OCI-LY1 (cell line): ENCODE data around the gene MTOR.

Experiments
- H2AFZ ChIP-seq: fragments of 200-600 bp; sonication (generic), shearing (Covaris generic); 2 replicates; pipeline ENCODE4 v1.6.0; 2014; ENCODE audit warnings: antibody characterized with exemption, mild to moderate bottlenecking, low read length
- H3F3A ChIP-seq: fragments of 200-600 bp; sonication (generic), shearing (Covaris generic); 2 replicates; pipeline ENCODE4 v1.6.0; 2014; ENCODE audit warnings: mild to moderate bottlenecking, antibody characterized with exemption, low read length, moderate library complexity; ENCODE audit not compliant: insufficient read depth
- H3K27ac ChIP-seq: fragments of 200-600 bp; sonication (generic); 2 replicates; pipeline ENCODE4 v1.5.1; 2014; ENCODE audit warnings: low read length, mixed run types, mild to moderate bottlenecking, low read depth; ENCODE audit not compliant: poor library complexity, severe bottlenecking
- H3K27me3 ChIP-seq: fragments of 200-600 bp; sonication (generic); 2 replicates; pipeline ENCODE4 v1.6.0; 2014; ENCODE audit warnings: antibody characterized with exemption, mild to moderate bottlenecking, low read length, moderate library complexity; ENCODE audit not compliant: insufficient read depth
- H3K36me3 ChIP-seq: fragments of 200-600 bp; sonication (generic); 2 replicates; pipeline ENCODE4 v1.6.1; 2014; ENCODE audit warnings: mild to moderate bottlenecking, antibody characterized with exemption, low read length, moderate library complexity, mixed read lengths; ENCODE audit not compliant: insufficient read depth
- H3K4me1 ChIP-seq: fragments of 200-600 bp; sonication (generic); 2 replicates; pipeline ENCODE4 v1.5.1; 2014; ENCODE audit warnings: mild to moderate bottlenecking, low read length, moderate library complexity; ENCODE audit not compliant: insufficient read depth, severe bottlenecking
- H3K4me2 ChIP-seq: fragments of 200-600 bp; sonication (generic), shearing (Covaris generic); 2 replicates; pipeline ENCODE4 v1.6.1; 2014; ENCODE audit warnings: low read length
- H3K4me3 ChIP-seq: fragments of 200-600 bp; sonication (generic); 2 replicates; pipeline ENCODE4 v1.5.1; 2014; ENCODE audit warnings: low read length, low read depth, mild to moderate bottlenecking, mixed read lengths; ENCODE audit not compliant: poor library complexity, severe bottlenecking
- H3K79me2 ChIP-seq: fragments of 200-600 bp; shearing (Covaris generic); 2 replicates; pipeline ENCODE4 v1.6.1; 2016; ENCODE audit warnings: mixed run types, low read length, mixed read lengths; ENCODE audit not compliant: insufficient read depth
- H3K9ac ChIP-seq: fragments of 200-600 bp; sonication (generic), shearing (Covaris generic); 2 replicates; pipeline ENCODE4 v1.6.1; 2014; ENCODE audit warnings: mild to moderate bottlenecking, low read length, mixed read lengths
- H3K9me2 ChIP-seq: fragments of 200-600 bp; sonication (generic), shearing (Covaris generic); 2 replicates; pipeline ENCODE4 v1.6.1; 2014; ENCODE audit warnings: low read depth, mild to moderate bottlenecking, low read length, mixed read lengths
- H3K9me3 ChIP-seq: fragments of 200-600 bp; shearing (Covaris generic); 2 replicates; pipeline ENCODE4 v1.6.1; 2014; ENCODE audit warnings: low read length, mixed read lengths
- H4K20me1 ChIP-seq: fragments of 200-600 bp; sonication (generic), shearing (Covaris generic); 2 replicates; pipeline ENCODE4 v1.6.0; 2016; ENCODE audit warnings: mild to moderate bottlenecking, low read length; ENCODE audit not compliant: insufficient read depth
- CTCF ChIP-seq: fragments of 200-600 bp; sonication (generic), shearing (Covaris generic); IDR thresholded peaks from 2 replicates; pipeline ENCODE4 v1.5.1; 2017; ENCODE audit warnings: mild to moderate bottlenecking, antibody characterized with exemption, low read length, moderate library complexity, mixed read lengths
- EZH2 ChIP-seq: fragments of 200-600 bp; sonication (generic), shearing (Covaris generic); IDR thresholded peaks from 2 replicates; pipeline ENCODE4 v1.8.0; 2017; ENCODE audit warnings: borderline replicate concordance, mixed run types, mild to moderate bottlenecking, antibody characterized with exemption, low read length, moderate library complexity, mixed read lengths

The MTOR gene

DNA sequence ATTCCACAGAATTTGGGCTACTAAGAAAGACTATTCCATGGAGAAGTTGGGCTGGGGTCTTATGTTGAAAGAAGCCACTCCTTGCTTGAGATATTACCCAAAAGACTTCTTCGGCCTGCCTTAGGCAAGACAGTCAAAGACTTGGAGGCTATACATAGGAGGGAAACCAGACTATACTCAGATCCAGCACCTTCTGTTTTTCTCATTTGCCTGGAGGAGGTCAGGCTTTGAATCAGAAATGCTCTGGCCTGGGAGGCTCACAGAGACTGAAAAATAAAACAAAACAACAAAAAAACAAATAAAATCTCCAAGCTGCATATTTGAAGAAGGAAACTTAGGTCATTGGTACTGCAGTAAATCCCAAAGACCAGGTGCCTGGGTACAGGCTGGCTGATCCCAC lies 124.3 kb downstream of the MTOR start:
- Histone ChIP-seq H2AFZ (no peak overlapping the region), H3K4me2 (no peak overlapping the region), H3K79me2 (no peaks in the 10 kb centered on the region), H3K36me3 (peaks cover 62% of the 10 kb centered on the region), H3K9ac (no peak overlapping the region), H3K27ac (no peak overlapping the region), H3K4me1 (peaks cover 8% of the 10 kb centered on the region), H3F3A (no peaks in the 10 kb centered on the region), H3K4me3 (no peak overlapping the region), H3K27me3 (no peaks in the 10 kb centered on the region), H3K9me2 (no peaks in the 10 kb centered on the region), H4K20me1 (no peaks in the 10 kb centered on the region), H3K9me3 (no peaks in the 10 kb centered on the region)
- TF ChIP-seq EZH2 (no peak), CTCF (no peak)

GRCh38 chr1:11134898-11135266 lies 127.5 kb downstream of the MTOR start:
- Histone ChIP-seq H3K4me1 (no peaks in the 10 kb centered on the region), H3K27me3 (no peaks in the 10 kb centered on the region), H3F3A (no peaks in the 10 kb centered on the region), H3K36me3 (peaks cover 81% of the 10 kb centered on the region; the same call in 1 of the 2 replicates), H3K79me2 (no peaks in the 10 kb centered on the region), H2AFZ (no peak overlapping the region), H3K9me3 (no peaks in the 10 kb centered on the region), H3K9me2 (no peaks in the 10 kb centered on the region), H3K27ac (no peak overlapping the region), H3K4me2 (no peak overlapping the region), H3K9ac (no peak overlapping the region), H3K4me3 (no peak overlapping the region), H4K20me1 (no peaks in the 10 kb centered on the region)
- TF ChIP-seq EZH2 (no peak), CTCF (no peak)

- no peak overlapping the region for H2AFZ ChIP-seq
- H3K4me3 ChIP-seq = no peak overlapping the region
- H3K36me3 ChIP-seq = peaks cover 82% of the 10 kb centered on the region
- H3K4me2 ChIP-seq = no peak overlapping the region
- no peak overlapping the region for H3K9ac ChIP-seq
- no peaks in the 10 kb centered on the region for H4K20me1 ChIP-seq
- H3K9me3 ChIP-seq = no peaks in the 10 kb centered on the region
- H3F3A ChIP-seq = no peaks in the 10 kb centered on the region
- H3K27me3 ChIP-seq = no peaks in the 10 kb centered on the region
- H3K27ac ChIP-seq = no peak overlapping the region
- H3K4me1 ChIP-seq = no peaks in the 10 kb centered on the region
- no peaks in the 10 kb centered on the region for H3K79me2 ChIP-seq
- TF ChIP-seq EZH2 = no peak
- TF ChIP-seq CTCF = no peak
- H3K9me2 ChIP-seq = no peaks in the 10 kb centered on the region
These were observed 128.0 kb downstream of the MTOR start for GRCh38 chr1:11134251-11134897.
